HG02970 (cell line): Measurements from ENCODE around the gene CES2.
"Not testable (repeated sequence)": the region's sequence is repeated elsewhere in the genome, so short reads cannot be mapped to it uniquely, and the experiment has no call there.

Experiments used
- ATAC-seq: cut with Tn5 transposase; IDR thresholded peaks from one replicate; pipeline ENCODE4 v1.9.1; 2021; ENCODE audit warnings: mild to moderate bottlenecking, moderate library complexity, moderate number of reproducible peaks; ENCODE audit not compliant: unreplicated experiment, low FRiP score

CES2 gene

GRCh38 chr16:66935314-66936011 lies at the start of gene CES2:
Gene CES2, plus strand, starts transcription at chr16:66935516. Its CDS starts 120 bp downstream, at chr16:66935636.
- no peak for ATAC-seq

GRCh38 chr16:66886321-66886720 lies 49.0 kb upstream of the CES2 start:
- no peak for ATAC-seq

DNA sequence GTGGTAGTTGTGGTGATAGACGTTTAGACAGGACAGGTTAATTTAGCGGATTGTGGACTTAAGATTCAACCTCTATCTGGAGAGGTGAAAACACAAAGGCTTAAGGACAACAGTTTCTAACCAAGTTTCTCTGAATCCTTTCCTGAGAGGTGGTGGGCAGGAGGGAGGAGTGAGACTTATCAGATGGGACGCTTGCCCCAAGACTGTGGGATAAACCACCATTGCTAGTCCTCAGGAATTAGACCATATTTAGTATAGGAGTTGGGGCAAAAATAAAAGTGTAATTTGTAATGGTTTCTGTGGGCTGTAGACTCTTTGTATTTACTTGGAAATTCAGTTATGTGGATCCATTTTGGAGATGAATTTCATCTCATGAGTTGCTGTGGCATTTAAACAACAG lies 48.4 kb upstream of the CES2 start:
- no peak for ATAC-seq

GRCh38 chr16:66888647-66889615 lies 46.4 kb upstream of the CES2 start:
- no peak for ATAC-seq

- no peak for ATAC-seq
Measured at GRCh38 chr16:66889622-66890021, 45.7 kb upstream of the CES2 start.

DNA sequence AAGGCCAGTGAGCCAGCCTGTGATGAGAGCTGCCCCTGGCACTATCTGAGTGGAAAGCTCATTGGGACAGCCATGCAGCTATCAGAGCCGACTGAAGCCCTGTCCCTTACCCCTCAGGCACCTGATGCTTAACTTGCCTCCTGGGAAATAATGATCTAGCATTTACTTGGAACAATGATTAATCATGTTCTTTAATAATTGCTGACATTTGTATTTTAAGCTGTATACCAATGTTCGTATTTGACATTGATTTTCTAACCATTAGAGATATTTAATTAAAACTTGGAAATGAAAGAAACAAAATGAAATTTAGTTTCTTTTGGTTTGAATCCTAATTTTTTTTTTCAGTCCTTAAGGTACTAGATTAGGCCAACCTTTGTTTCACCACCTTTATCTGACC lies 44.5 kb upstream of the CES2 start:
- no peak for ATAC-seq

- ATAC-seq, result no peak
Measured at GRCh38 chr16:66891360-66891759, 44.0 kb upstream of the CES2 start.

DNA sequence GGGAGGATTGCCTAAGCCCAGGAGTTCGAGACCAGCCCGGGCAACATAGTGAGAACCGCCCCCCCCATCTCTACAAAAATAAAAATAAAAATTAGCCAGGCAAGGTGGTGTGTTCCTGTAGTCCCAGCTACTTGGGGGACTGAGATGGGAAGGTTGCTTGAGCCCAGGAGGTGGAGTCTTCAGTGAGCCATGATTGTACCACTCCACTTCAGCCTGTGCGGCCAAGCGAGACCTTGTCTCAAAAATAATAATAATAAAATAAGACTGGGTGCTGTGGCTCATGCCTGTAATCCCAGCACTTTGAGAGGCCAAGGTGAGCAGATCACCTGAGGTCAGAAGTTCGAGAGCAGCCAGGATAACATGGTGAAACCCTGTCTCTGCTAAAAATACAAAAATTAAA lies 43.5 kb upstream of the CES2 start:
- ATAC-seq, result no peak

- no peak for ATAC-seq
Measured at GRCh38 chr16:66894055-66894454, 41.3 kb upstream of the CES2 start.

DNA sequence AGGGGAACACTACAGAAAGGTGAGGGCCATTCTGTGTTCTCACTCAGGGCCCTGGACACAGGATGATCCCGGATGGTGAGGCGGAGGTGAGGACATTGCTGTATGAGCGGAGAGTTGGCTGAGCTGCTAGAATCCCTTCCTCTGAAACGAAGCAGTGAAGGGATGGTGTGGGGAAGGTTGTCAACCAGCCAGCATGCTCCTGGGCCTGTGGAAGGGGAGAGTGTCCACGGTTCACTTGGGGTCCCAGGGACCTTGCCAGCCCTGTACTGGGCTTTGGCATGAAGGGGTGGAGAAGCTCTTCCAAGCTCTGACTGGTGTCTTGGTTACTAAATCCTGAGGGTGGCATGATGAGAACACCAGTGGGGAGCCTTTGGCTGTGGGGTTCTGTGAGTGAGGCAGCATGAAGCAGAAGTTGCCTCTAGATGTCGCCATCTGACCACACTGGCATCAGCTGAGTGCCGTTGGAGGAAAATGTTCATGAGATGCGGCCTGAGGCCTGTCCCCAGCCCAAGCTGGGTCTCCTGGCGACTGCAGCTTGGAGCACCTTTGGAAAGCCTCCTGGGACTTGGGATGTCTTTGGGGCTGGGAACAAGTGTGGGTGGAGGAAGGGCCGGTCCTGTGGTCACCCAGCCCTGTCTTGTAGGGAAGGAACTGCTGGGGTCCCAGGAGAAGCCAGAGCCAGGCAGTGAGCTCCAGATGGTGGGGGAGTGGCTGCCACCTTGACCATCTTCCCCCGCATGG lies 40.2 kb upstream of the CES2 start:
- ATAC-seq, result no peak

GRCh38 chr16:66895689-66895979 lies 39.7 kb upstream of the CES2 start:
- no peak for ATAC-seq

DNA sequence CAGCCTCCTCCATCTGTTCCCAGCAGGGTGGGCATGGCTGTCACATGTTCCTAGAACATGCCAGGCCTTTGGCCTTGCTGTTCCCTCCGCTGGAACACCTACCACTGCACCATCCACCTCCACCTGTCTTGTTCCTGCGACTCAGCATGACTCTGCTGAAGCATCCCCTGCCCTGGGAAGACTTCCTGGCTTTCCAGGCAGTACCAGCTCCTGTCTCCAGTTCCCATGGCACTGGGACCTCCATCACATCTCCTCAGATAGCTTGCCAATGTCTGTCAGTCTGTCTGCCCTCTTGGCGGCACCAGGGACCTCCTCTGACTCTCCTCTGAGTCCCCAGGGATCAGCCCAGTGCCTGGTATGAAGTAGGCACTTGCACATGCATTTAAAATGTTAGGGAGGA lies 39.3 kb upstream of the CES2 start:
- no peak for ATAC-seq

DNA sequence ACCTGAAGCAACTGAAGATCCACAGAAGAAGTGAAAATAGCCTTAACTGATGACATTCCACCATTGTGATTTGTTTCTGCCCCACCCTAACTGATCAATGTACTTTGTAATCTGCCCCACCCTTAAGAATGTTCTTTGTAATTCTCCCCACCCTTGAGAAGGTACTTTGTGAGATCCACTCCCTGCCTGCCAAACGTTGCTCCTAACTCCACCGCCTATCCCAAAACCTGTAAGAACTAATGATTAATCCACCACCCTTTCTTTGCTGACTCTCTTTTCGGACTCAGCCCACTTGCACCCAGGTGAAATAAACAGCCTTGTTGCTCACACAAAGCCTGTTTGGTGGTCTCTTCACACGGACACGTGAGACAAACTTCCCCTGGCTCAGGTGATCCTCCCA lies 38.6 kb upstream of the CES2 start:
- not testable (repeated sequence) for ATAC-seq

DNA sequence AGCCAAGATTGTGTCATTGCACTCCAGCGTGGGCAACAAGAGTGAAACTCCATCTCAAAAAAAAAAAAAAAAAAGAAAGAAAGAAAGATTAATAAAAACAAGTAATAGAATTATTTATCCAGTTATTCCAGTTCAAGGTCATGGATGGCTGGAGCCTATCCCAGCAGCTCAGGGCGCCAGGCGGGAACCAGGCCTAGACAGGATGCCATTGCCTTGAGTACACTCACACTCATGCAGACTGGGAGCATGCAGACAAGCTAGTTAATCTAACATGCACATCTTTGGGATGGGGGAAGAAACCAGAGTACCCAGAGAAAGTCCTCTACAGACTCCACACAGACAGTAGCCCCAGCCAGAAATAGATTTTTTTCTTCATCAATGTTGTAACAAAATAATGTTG lies 37.1 kb upstream of the CES2 start:
- ATAC-seq, result no peak

DNA sequence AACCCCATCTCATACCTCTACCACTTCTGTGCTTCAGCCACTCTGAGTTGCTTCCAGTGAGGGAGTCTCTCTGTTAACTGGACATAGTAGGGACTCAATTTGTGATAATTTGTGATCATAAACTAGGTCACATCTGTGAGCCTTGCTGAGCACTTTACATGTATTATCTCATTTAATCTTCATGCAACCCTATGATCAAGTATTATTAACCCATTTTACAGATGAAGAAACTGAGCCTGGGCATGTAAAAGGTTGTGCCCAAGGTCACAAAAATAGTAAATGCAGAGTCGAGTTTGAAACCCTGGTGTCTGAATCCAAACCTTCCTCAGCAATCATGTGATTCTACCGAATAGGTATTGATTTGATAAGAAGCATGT lies 36.4 kb upstream of the CES2 start:
- no peak for ATAC-seq

DNA sequence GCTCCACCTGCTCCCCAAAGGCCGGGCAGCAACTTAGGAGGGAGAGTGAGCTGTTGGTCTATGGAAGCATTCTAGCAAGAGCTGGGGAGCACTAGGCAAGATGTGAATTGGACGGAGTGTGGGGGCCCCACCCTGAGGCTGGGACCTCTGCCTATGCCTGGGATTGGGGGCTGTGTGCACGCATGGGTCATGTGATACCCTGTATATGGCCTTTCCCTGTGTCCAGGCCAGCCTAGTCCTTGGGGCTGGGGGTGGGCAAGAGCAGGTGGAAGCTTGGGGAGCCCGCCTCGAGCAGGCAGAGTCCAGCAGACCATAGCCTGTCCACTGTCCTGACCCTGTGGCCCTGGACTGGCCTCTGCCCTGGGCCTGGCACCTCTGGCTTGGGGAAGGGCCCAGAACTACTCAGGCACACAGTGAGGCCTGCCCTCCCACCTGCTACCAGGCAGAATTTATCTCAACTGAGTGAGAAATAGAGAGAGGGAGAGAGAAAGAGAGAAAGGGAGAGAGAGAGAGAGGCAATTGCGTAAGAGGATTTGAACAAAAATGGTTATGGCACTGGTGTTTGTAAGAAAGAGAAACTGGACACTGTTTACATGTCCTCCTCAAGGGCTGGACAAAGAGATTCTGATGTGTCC lies 35.9 kb upstream of the CES2 start:
- ATAC-seq, result no peak

GRCh38 chr16:66899945-66900710 lies 35.2 kb upstream of the CES2 start:
- ATAC-seq, result no peak

- ATAC-seq, result no peak
Measured at GRCh38 chr16:66900721-66901441, 34.4 kb upstream of the CES2 start.

DNA sequence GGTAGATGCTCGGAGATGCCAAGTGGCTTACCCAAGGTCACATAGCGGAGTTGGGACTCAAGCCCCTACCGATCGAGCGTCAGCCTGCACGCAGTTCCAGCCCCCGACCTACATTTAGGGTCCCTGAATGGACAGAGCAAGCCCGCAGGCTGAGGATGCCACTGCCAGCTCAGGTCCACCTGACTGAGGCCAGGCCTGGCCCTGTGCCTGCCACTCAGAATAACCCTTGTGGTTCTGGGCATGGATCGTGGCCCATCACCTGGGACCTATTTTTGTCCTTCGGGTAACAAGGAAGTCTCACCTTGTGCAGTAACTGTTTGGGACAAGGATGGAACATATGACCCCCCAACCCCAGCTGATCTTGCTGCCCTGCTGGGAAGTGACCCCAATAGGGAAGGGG lies 33.7 kb upstream of the CES2 start:
- ATAC-seq, result no peak
